ENCODE results near the gene ETV5. TPM values are rescaled to one million over a fixed set of nuclear protein-coding genes. Genes with fewer than 3 reads are reported as not detected.

Gene ETV5
- total and polyA plus RNA-seq, 9 of the 15 experiments (the other 6 are each of a cell fraction or from before 2014, with no cell fraction given) = 9.2 to 25.9 (median 15.9) TPM

DNA sequence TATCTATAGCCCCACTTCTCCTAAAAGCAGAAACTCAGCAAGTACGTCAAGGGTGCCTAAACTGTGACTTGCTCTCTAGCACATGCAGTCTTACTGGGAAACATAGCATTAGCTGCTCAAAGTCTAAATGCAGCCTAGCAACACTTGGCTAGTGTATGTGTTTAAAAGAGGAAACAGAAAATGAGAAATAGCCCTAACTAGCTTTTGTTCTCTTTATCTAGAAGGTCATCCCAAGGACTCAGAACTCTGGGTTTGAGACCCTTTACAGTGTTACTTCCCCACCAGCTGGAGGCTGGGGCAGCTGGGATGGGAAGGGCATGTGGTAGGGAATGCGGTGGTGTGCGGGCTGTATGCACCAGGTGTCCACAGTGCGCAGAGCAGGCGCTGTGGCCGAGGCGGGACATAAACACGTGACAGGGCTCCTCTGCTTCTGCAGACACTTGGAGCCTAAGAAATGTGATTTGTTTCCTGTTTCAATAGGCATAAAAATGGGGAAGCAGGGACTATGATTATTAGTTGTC lies 13.3 kb downstream of the ETV5 start (continued):
- TF ChIP-seq, protein P1, sequence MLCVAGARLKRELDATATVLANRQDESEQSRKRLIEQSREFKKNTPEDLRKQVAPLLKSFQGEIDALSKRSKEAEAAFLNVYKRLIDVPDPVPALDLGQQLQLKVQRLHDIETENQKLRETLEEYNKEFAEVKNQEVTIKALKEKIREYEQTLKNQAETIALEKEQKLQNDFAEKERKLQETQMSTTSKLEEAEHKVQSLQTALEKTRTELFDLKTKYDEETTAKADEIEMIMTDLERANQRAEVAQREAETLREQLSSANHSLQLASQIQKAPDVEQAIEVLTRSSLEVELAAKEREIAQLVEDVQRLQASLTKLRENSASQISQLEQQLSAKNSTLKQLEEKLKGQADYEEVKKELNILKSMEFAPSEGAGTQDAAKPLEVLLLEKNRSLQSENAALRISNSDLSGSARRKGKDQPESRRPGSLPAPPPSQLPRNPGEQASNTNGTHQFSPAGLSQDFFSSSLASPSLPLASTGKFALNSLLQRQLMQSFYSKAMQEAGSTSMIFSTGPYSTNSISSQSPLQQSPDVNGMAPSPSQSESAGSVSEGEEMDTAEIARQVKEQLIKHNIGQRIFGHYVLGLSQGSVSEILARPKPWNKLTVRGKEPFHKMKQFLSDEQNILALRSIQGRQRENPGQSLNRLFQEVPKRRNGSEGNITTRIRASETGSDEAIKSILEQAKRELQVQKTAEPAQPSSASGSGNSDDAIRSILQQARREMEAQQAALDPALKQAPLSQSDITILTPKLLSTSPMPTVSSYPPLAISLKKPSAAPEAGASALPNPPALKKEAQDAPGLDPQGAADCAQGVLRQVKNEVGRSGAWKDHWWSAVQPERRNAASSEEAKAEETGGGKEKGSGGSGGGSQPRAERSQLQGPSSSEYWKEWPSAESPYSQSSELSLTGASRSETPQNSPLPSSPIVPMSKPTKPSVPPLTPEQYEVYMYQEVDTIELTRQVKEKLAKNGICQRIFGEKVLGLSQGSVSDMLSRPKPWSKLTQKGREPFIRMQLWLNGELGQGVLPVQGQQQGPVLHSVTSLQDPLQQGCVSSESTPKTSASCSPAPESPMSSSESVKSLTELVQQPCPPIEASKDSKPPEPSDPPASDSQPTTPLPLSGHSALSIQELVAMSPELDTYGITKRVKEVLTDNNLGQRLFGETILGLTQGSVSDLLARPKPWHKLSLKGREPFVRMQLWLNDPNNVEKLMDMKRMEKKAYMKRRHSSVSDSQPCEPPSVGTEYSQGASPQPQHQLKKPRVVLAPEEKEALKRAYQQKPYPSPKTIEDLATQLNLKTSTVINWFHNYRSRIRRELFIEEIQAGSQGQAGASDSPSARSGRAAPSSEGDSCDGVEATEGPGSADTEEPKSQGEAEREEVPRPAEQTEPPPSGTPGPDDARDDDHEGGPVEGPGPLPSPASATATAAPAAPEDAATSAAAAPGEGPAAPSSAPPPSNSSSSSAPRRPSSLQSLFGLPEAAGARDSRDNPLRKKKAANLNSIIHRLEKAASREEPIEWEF (CRISPR knock-in tag; IDR thresholded peaks at IDR 0.05) = no peak
- TF ChIP-seq USF1 (CRISPR knock-in tag; IDR thresholded peaks at IDR 0.05) (peak; percentile 12; the same call in 1 of the 2 replicates), CCAR2 (IDR thresholded peaks at IDR 0.05; ENCODE audit: low read depth, low read length) (no peak)

Measured in K562 (cell line).